Measurements from ENCODE around the gene SSH2. TPM values are rescaled to one million over a fixed set of nuclear protein-coding genes. Genes with fewer than 3 reads are reported as not detected.

SSH2 gene
- total RNA-seq, 2 experiments from 2014 or later: 32.6 to 36.1 TPM

DNA sequence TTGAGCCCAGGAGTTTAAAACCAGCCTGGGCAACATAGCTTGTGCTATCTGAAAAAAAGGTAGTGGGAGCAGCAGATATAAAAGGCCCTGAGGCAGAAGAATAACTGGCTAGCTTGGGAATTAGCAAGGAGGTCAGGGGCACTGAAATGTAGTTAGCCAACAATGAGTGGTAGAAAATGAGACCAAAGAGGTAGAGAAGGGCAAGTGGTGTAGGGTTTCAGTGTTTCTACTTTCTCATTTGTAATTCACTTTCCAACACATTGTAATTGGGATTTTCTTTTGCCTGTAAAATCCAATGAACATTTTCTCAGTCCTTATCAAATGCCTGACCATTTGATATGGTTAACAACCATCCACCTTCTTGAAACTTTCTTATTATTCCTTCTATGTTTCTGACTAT is 212.2 kb downstream of the SSH2 start:
- Mint-ChIP-seq H3K27ac (no peak overlapping the region), H3K4me1 (peaks cover 82% of the 10 kb centered on the region), H3K9me3 (ENCODE audit: low read depth) (no peaks in the 10 kb centered on the region), H3K36me3 (ENCODE audit: low read depth) (peaks cover 38% of the 10 kb centered on the region), H3K27me3 (no peaks in the 10 kb centered on the region), H3K4me3 (no peak overlapping the region)
- ChIA-PET POLR2A (no interaction called here), CTCF (interaction anchor here (1.2 kb wide), 1 partner anchor 100 kb away, joined by 4 read pairs; no protein-coding TSS in a partner anchor)
- DNase-seq (no peak), ATAC-seq (no peak)
- intact Hi-C loops (cut with DNase I, micrococcal nuclease): no loop called here

- CTCF ChIA-PET: interaction anchor here (0.7 to 0.9 kb wide), 2 partner anchors 13 to 688 kb away, joined by 3 read pairs; no protein-coding TSS in a partner anchor
- Mint-ChIP-seq H3K9me3 (ENCODE audit: low read depth) (no peaks in the 10 kb centered on the region), H3K36me3 (ENCODE audit: low read depth) (peaks cover 32% of the 10 kb centered on the region), H3K27me3 (no peaks in the 10 kb centered on the region), H3K4me1 (peaks cover 74% of the 10 kb centered on the region), H3K27ac (no peak overlapping the region), H3K4me3 (no peak overlapping the region)
- POLR2A ChIA-PET: no interaction called here
- DNase-seq (no peak), ATAC-seq (no peak)
- intact Hi-C loops (cut with DNase I, micrococcal nuclease): no loop called here
Observed at GRCh38 chr17:29716566-29716965, 213.5 kb downstream of the SSH2 start.

DNA sequence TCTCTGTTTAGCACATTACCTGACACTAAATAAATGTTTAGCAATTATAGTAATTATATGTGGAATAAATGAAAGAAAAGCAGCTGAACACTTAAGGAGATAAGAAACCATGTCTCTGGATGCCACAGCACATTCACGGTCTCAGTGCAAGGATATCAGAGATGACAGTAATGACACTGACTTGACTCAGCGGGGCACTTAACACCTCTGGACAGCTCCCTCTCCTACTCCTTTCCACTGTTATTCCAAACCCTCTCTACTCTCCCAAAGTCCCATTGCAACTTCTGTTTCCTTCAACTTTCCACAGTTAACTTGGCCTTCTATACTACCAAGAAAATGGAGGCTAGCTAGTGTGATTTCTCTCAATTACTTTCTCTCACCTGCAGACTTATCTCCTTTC is 214.3 kb downstream of the SSH2 start:
- no peak for ATAC-seq
- Mint-ChIP-seq H3K27me3 (no peaks in the 10 kb centered on the region), H3K36me3 (ENCODE audit: low read depth) (peaks cover 36% of the 10 kb centered on the region), H3K4me3 (no peak overlapping the region), H3K27ac (no peak overlapping the region), H3K9me3 (ENCODE audit: low read depth) (no peaks in the 10 kb centered on the region), H3K4me1 (peaks cover 74% of the 10 kb centered on the region)
- CTCF ChIA-PET: interaction anchor here (0.8 to 1.1 kb wide), 3 partner anchors 10 to 99 kb away, joined by 3 to 5 read pairs (median 5); no protein-coding TSS in a partner anchor
- POLR2A ChIA-PET: no interaction called here
- intact Hi-C loops (cut with DNase I, micrococcal nuclease): no loop called here
- DNase-seq: no peak

DNA sequence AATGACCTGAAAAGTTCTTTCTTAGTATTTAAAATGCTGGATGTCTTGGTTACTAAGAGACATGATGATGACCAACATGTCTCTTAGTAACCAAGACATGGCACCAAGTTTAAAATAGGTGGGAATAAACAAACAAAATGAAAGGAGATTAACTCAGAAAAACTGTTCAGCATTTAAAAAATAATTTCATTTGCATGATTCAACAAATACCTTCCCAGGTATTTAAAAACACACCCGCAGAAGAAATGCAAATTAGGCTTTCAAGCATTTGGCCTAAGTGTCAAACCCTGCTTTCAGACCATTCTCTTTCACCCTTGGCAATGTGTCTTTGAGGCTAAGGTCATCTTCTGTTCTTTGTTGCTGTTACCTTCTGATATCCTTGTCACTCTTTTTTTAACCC is 215.9 kb downstream of the SSH2 start:
- DNase-seq (no peak), ATAC-seq (no peak)
- intact Hi-C loops (cut with DNase I, micrococcal nuclease): no loop called here
- Mint-ChIP-seq H3K4me3 (no peak overlapping the region), H3K27ac (peak overlapping the region; percentile 4), H3K4me1 (peaks cover 80% of the 10 kb centered on the region), H3K27me3 (no peaks in the 10 kb centered on the region), H3K36me3 (ENCODE audit: low read depth) (peaks cover 43% of the 10 kb centered on the region), H3K9me3 (ENCODE audit: low read depth) (no peaks in the 10 kb centered on the region)
- POLR2A ChIA-PET: no interaction called here
- CTCF ChIA-PET: interaction anchor here (1.1 to 2.9 kb wide), 2 partner anchors 9 to 96 kb away, joined by 3 to 12 read pairs; no protein-coding TSS in a partner anchor

DNA sequence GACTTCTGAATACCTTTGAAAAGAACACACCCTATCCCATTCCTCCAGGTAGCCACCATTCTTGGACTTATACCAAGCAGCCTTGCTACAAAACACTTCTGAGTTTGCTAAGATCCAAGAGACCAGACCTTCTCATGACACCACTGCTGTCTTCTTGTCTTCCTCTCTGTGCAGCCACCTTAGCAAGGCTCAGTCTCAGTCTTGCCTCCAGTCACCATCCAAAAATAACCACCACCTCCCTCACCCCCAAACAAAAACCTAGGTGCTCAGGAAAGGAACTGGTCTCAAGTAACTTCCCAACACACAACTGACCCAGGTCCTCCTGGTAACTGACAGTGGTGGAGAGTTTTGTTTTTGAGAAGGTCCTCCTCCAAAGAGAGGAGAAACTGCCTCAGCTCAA is 216.4 kb downstream of the SSH2 start:
- intact Hi-C loops (cut with DNase I, micrococcal nuclease): no loop called here
- POLR2A ChIA-PET: no interaction called here
- Mint-ChIP-seq H3K4me1 (peaks cover 80% of the 10 kb centered on the region), H3K4me3 (no peak overlapping the region), H3K27ac (no peak overlapping the region), H3K9me3 (ENCODE audit: low read depth) (no peaks in the 10 kb centered on the region), H3K27me3 (no peaks in the 10 kb centered on the region), H3K36me3 (ENCODE audit: low read depth) (peaks cover 40% of the 10 kb centered on the region)
- ATAC-seq (no peak), DNase-seq (no peak)
- CTCF ChIA-PET: interaction anchor here (0.6 to 2.9 kb wide), 5 partner anchors 8 to 141 kb away, joined by 3 to 12 read pairs (median 4); no protein-coding TSS in a partner anchor

- ChIA-PET POLR2A (interaction anchor here (1.0 kb wide), 1 partner anchor 44 kb away, joined by 3 read pairs; no protein-coding TSS in a partner anchor), CTCF (interaction anchor here (0.9 to 2.9 kb wide), 5 partner anchors 8 to 94 kb away, joined by 3 to 12 read pairs (median 4); no protein-coding TSS in a partner anchor)
- peaks cover 32% of the 10 kb centered on the region for H3K36me3 Mint-ChIP-seq (ENCODE audit: low read depth)
- H3K27ac Mint-ChIP-seq: peak overlapping the region; percentile 18
- no peaks in the 10 kb centered on the region for H3K9me3 Mint-ChIP-seq (ENCODE audit: low read depth)
- no peak for DNase-seq
- no peak overlapping the region for H3K4me3 Mint-ChIP-seq
- ATAC-seq: no peak
- intact Hi-C loops (cut with DNase I, micrococcal nuclease): no loop called here
- H3K27me3 Mint-ChIP-seq: no peaks in the 10 kb centered on the region
- peaks cover 74% of the 10 kb centered on the region for H3K4me1 Mint-ChIP-seq
Observed at GRCh38 chr17:29711588-29712385, 218.2 kb downstream of the SSH2 start.

- Mint-ChIP-seq H3K27ac (peak overlapping the region; percentile 43), H3K36me3 (ENCODE audit: low read depth) (peaks cover 26% of the 10 kb centered on the region), H3K4me1 (peaks cover 70% of the 10 kb centered on the region), H3K4me3 (no peak overlapping the region), H3K27me3 (no peaks in the 10 kb centered on the region), H3K9me3 (ENCODE audit: low read depth) (no peaks in the 10 kb centered on the region)
- POLR2A ChIA-PET: no interaction called here
- intact Hi-C loops (cut with DNase I, micrococcal nuclease): no loop called here
- ATAC-seq: no peak
- CTCF ChIA-PET: interaction anchor here (1.3 to 1.5 kb wide), 3 partner anchors 10 to 93 kb away, joined by 3 to 5 read pairs (median 4); no protein-coding TSS in a partner anchor
- DNase-seq: no peak
Observed at GRCh38 chr17:29710891-29711418, 219.1 kb downstream of the SSH2 start.

GRCh38 chr17:29710520-29710884 is 219.5 kb downstream of the SSH2 start:
- intact Hi-C loops (cut with DNase I, micrococcal nuclease): no loop called here
- H3K27ac Mint-ChIP-seq: peak overlapping the region; percentile 43
- peaks cover 69% of the 10 kb centered on the region for H3K4me1 Mint-ChIP-seq
- peaks cover 26% of the 10 kb centered on the region for H3K36me3 Mint-ChIP-seq (ENCODE audit: low read depth)
- ChIA-PET CTCF (interaction anchor here (0.6 to 1.5 kb wide), 3 partner anchors 13 to 92 kb away, joined by 3 to 5 read pairs (median 4); no protein-coding TSS in a partner anchor), POLR2A (no interaction called here)
- DNase-seq (no peak), ATAC-seq (no peak)
- H3K27me3 Mint-ChIP-seq: no peaks in the 10 kb centered on the region
- no peaks in the 10 kb centered on the region for H3K9me3 Mint-ChIP-seq (ENCODE audit: low read depth)
- no peak overlapping the region for H3K4me3 Mint-ChIP-seq

DNA sequence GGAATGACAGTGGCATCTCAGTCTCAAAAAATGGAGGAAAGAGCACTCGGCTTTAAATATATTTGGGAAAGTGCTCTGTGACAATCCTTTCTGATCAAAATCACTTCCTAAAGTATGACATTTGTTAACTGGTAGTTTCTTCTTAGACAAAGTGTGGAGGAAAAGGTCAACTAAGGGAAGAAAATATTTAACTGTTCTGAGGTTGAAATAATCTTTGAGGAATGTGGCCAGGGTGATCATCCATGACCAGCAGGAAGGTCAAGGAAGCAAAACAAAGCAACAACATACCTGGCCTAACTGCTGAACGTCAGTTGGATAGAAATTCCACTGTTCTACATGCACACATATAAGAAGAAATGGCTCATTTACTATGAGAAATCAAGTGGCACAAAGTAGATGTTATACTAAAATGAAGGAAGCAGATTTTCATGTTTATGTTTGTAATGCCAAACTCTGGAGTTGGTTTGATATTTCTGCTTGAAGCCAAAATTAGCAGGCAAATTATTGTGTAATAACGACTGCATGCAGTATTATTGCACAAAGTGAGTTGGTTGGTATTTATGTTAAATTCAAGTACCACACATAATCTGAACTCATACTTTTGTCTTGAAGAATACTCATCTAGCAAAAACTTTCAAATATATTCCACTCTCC is 220.0 kb downstream of the SSH2 start:
- intact Hi-C loops (cut with DNase I, micrococcal nuclease): loop anchor here (5.0 to 10.0 kb wide), 2 partner anchors 88 to 655 kb away; partner anchors contain the start of gene CORO6 (in 1 of the 2)
- peaks cover 26% of the 10 kb centered on the region for H3K36me3 Mint-ChIP-seq (ENCODE audit: low read depth)
- no peaks in the 10 kb centered on the region for H3K27me3 Mint-ChIP-seq
- ATAC-seq (no peak), DNase-seq (no peak)
- ChIA-PET POLR2A (no interaction called here), CTCF (interaction anchor here (0.6 to 1.5 kb wide), 5 partner anchors 12 to 92 kb away, joined by 3 to 5 read pairs (median 4); no protein-coding TSS in a partner anchor)
- no peaks in the 10 kb centered on the region for H3K9me3 Mint-ChIP-seq (ENCODE audit: low read depth)
- peaks cover 69% of the 10 kb centered on the region for H3K4me1 Mint-ChIP-seq
- H3K27ac Mint-ChIP-seq: no peak overlapping the region
- H3K4me3 Mint-ChIP-seq: no peak overlapping the region

DNA sequence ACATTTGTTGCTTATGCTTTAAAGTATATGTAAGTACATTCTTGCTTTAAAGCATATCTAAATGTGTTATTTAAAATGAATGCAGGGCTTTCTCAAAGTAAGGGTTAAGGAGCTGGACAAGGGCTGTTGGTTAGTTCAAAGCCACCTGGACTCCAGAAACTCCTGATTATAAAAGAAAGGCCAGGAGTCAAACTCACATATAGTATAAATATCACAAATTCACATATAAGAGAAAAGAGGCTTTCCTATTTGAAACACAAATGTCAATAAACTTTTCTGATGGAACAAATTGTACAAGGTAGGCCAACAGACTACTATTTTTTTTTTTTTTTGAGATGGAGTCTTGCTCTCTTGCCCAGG is 222.8 kb downstream of the SSH2 start:
- CTCF ChIA-PET: interaction anchor here (0.7 to 4.7 kb wide), 6 partner anchors 15 to 89 kb away, joined by 3 to 25 read pairs (median 5); no protein-coding TSS in a partner anchor
- H3K36me3 Mint-ChIP-seq (ENCODE audit: low read depth): peaks cover 20% of the 10 kb centered on the region
- H3K4me1 Mint-ChIP-seq: peaks cover 68% of the 10 kb centered on the region
- H3K9me3 Mint-ChIP-seq (ENCODE audit: low read depth): no peaks in the 10 kb centered on the region
- DNase-seq: no peak
- H3K27me3 Mint-ChIP-seq: no peaks in the 10 kb centered on the region
- intact Hi-C loops (cut with DNase I, micrococcal nuclease): loop anchor here (2.0 to 10.0 kb wide), 3 partner anchors 16 to 658 kb away; partner anchors contain the start of gene CORO6 (in 1 of the 2)
- POLR2A ChIA-PET: interaction anchor here (0.6 kb wide), 3 partner anchors 10 to 793 kb away, joined by 3 to 8 read pairs (median 4); no protein-coding TSS in a partner anchor
- peak overlapping the region; percentile 70 for H3K4me3 Mint-ChIP-seq
- peak overlapping the region; percentile 89 for H3K27ac Mint-ChIP-seq
- no peak for ATAC-seq

GRCh38 chr17:29706045-29706431 is 224.0 kb downstream of the SSH2 start:
- Mint-ChIP-seq H3K27ac (peak overlapping the region; percentile 89), H3K27me3 (no peaks in the 10 kb centered on the region)

More at GRCh38 chr17:29706045-29706431, 224.0 kb downstream of the SSH2 start:
- ChIA-PET CTCF (interaction anchor here (0.6 to 4.7 kb wide), 11 partner anchors 9 to 89 kb away, joined by 3 to 25 read pairs (median 6); no protein-coding TSS in a partner anchor), POLR2A (no interaction called here)
- ATAC-seq (no peak), DNase-seq (no peak)
- Mint-ChIP-seq H3K36me3 (ENCODE audit: low read depth) (peaks cover 21% of the 10 kb centered on the region), H3K4me3 (peak overlapping the region; percentile 70), H3K9me3 (ENCODE audit: low read depth) (no peaks in the 10 kb centered on the region), H3K4me1 (peaks cover 58% of the 10 kb centered on the region)
- intact Hi-C loops (cut with DNase I, micrococcal nuclease): loop anchor here (1.0 to 10.0 kb wide), 9 partner anchors 14 to 659 kb away; partner anchors contain the start of gene CORO6 (in 1 of the 2)
